PC-3 (cell line): ENCODE results near the gene PSMA3. TPM values are rescaled to one million over a fixed set of nuclear protein-coding genes. Genes with fewer than 3 reads are reported as not detected.

Experiments used
- ATAC-seq: fragments of 200-7000 bp; cut with Tn5 transposase; 2 replicates; pipeline ENCODE4 v1.9.1; 2020; ENCODE audit warnings: mild to moderate bottlenecking, moderate library complexity
- BruUV-seq: library from RNA; stranded (reverse); fragments of 400-500 nt; replicated peaks from 2 replicates; lab custom pipeline; 2021; lab: Mats Ljungman, UMichigan
- CTCF ChIA-PET: fragments of 300-600 bp; sonication (Branson Sonifier 250); formaldehyde crosslinking; loops from one replicate; lab custom pipeline; 2022; ENCODE audit warnings: antibody characterized with exemption; lab: Charles Lee
- POLR2A ChIA-PET: fragments of 300-600 bp; sonication (Branson Sonifier 250); formaldehyde crosslinking; loops from one replicate; lab custom pipeline; 2022; ENCODE audit warnings: antibody characterized with exemption; ENCODE audit not compliant: unreplicated experiment; lab: Charles Lee
- DNase-seq: peaks from one replicate; pipeline ENCODE4 v3.0.0-alpha.2; 2015
- H2AFZ ChIP-seq: fragments of 300-600 bp; sonication (generic); 2 replicates; pipeline ENCODE4 v1.6.0; 2016; ENCODE audit warnings: antibody characterized with exemption, low read length
- H3F3A ChIP-seq: fragments of 300-600 bp; sonication (generic); one replicate; pipeline ENCODE4 v1.6.0; 2017; ENCODE audit warnings: antibody characterized with exemption, low read length, control low read depth, mild to moderate bottlenecking; ENCODE audit not compliant: unreplicated experiment
- H3K27ac ChIP-seq: fragments of 300-600 bp; sonication (generic); 2 replicates; pipeline ENCODE4 v1.5.1; 2016; ENCODE audit warnings: mild to moderate bottlenecking, low read length
- H3K27me3 ChIP-seq: fragments of 300-600 bp; sonication (generic); 2 replicates; pipeline ENCODE4 v1.6.1; 2016; ENCODE audit warnings: low read length, mixed read lengths
- H3K36me3 ChIP-seq: fragments of 300-600 bp; sonication (generic); 2 replicates; pipeline ENCODE4 v1.6.1; 2016; ENCODE audit warnings: low read depth, mixed run types, low read length, mixed read lengths
- H3K4me1 ChIP-seq: fragments of 300-600 bp; sonication (generic); 2 replicates; pipeline ENCODE4 v1.5.1; 2016; ENCODE audit warnings: low read length; ENCODE audit not compliant: insufficient read depth
- H3K4me2 ChIP-seq: fragments of 300-600 bp; sonication (generic); 2 replicates; pipeline ENCODE4 v1.6.0; 2016; ENCODE audit warnings: low read length
- H3K4me3 ChIP-seq: fragments of 300-600 bp; sonication (generic); 2 replicates; pipeline ENCODE4 v1.5.1; 2016; ENCODE audit warnings: mild to moderate bottlenecking, low read length, mixed read lengths
- H3K79me2 ChIP-seq: fragments of 300-600 bp; sonication (generic); 2 replicates; pipeline ENCODE4 v1.6.1; 2017; ENCODE audit warnings: low read length, mixed read lengths
- H3K9ac ChIP-seq: fragments of 300-600 bp; sonication (generic); 2 replicates; pipeline ENCODE4 v1.6.0; 2016; ENCODE audit warnings: mild to moderate bottlenecking, low read length
- H3K9me2 ChIP-seq: fragments of 300-600 bp; sonication (generic); replicated peaks from 2 replicates; pipeline ENCODE4 v1.6.1; 2016; ENCODE audit warnings: mixed run types, low read length, mixed read lengths
- H3K9me3 ChIP-seq: fragments of 300-600 bp; sonication (generic); 2 replicates; pipeline ENCODE4 v1.6.1; 2016; ENCODE audit warnings: low read length, mixed read lengths
- H4K20me1 ChIP-seq: fragments of 300-600 bp; sonication (generic); 2 replicates; pipeline ENCODE4 v1.6.1; 2016; ENCODE audit warnings: low read length, mixed read lengths
- EZH2 ChIP-seq: fragments of 300-600 bp; sonication (generic); IDR thresholded peaks from one replicate; pipeline ENCODE4 v1.6.1; 2017; ENCODE audit warnings: antibody characterized with exemption, mild to moderate bottlenecking, low read length; ENCODE audit not compliant: unreplicated experiment
- EZH2phosphoT487 ChIP-seq: fragments of 300-600 bp; sonication (generic); IDR thresholded peaks from 2 replicates; pipeline ENCODE4 v1.6.1; 2018; ENCODE audit warnings: mild to moderate bottlenecking, antibody characterized with exemption, low read length, borderline replicate concordance
- intact Hi-C: fragments of 100-400 bp; cut with micrococcal nuclease; formaldehyde crosslinking; loops from 2 replicates; pipeline ENCODE4 v1.9.0; 2023
- total RNA-seq: library from RNA; depleted of rRNA; stranded (reverse); fragments of >200 nt; gene quantifications from 2 replicates; pipeline ENCODE4 v1.2.3, GENCODE V29; 2014
- TF ChIP-seq, protein P1 (sequence below): fragments of 300-600 bp; sonication (generic); conservative IDR thresholded peaks from 2 replicates; pipeline ENCODE4 v1.5.1; 2017; ENCODE audit warnings: antibody characterized with exemption, low read depth, mild to moderate bottlenecking, low read length

PSMA3 gene
- total RNA-seq, 1 experiment from 2014 or later: 669 TPM

DNA sequence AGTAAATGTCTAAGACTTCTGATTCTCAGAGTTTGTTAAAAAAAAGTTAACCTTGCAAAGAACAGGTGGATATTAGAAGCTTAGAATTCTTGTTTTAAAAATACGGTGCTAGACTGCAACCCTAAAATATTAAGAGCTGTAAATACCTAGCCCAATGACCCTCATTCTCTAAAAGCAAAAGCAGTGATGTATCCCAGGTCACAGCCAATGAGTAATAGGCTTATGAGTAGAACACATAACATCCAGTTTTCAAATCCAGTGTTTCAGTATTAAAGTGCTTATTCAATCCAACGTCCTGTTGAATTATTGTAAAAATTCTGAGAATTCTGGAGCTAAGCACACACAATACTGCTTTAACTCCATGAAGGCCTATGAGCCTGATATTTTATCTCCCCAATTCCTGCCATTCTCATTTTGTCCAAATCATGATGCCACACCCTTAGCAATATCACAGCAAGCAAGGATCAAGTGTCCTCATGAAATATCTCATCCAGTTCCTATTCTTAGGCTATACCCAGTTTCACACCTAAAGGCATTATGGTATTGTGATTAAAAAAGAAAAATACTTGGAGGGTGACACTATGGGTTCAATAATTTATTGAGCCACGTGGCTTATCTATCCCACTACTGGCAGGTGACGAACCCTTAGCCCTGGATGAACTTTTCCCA lies 38.4 kb downstream of the PSMA3 start:
- no peaks in the 10 kb centered on the region for H3K9me2 ChIP-seq
- CTCF ChIA-PET: interaction anchor here (0.7 kb wide), 1 partner anchor 1074 kb away, joined by 4 read pairs; no protein-coding TSS in a partner anchor
- H3K4me3 ChIP-seq: no peak overlapping the region
- H3K9me3 ChIP-seq: no peaks in the 10 kb centered on the region
- H3K4me1 ChIP-seq: no peaks in the 10 kb centered on the region
- POLR2A ChIA-PET: no interaction called here
- H3K36me3 ChIP-seq: peaks cover 91% of the 10 kb centered on the region
- no peak overlapping the region for H2AFZ ChIP-seq
- H3F3A ChIP-seq: no peaks in the 10 kb centered on the region
- TF ChIP-seq EZH2phosphoT487 (no peak), EZH2 (no peak)
- TF ChIP-seq, protein P1, sequence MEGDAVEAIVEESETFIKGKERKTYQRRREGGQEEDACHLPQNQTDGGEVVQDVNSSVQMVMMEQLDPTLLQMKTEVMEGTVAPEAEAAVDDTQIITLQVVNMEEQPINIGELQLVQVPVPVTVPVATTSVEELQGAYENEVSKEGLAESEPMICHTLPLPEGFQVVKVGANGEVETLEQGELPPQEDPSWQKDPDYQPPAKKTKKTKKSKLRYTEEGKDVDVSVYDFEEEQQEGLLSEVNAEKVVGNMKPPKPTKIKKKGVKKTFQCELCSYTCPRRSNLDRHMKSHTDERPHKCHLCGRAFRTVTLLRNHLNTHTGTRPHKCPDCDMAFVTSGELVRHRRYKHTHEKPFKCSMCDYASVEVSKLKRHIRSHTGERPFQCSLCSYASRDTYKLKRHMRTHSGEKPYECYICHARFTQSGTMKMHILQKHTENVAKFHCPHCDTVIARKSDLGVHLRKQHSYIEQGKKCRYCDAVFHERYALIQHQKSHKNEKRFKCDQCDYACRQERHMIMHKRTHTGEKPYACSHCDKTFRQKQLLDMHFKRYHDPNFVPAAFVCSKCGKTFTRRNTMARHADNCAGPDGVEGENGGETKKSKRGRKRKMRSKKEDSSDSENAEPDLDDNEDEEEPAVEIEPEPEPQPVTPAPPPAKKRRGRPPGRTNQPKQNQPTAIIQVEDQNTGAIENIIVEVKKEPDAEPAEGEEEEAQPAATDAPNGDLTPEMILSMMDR: no peak
- DNase-seq: no peak
- no peak overlapping the region for H3K4me2 ChIP-seq
- ATAC-seq: no peak
- no peak overlapping the region for H3K9ac ChIP-seq
- H3K27me3 ChIP-seq: no peaks in the 10 kb centered on the region
- intact Hi-C loops: no loop called here
- no peak overlapping the region for H3K27ac ChIP-seq
- peaks cover 54% of the 10 kb centered on the region for H4K20me1 ChIP-seq
- H3K79me2 ChIP-seq: peaks cover 97% of the 10 kb centered on the region
- BruUV-seq: no TSS peak

DNA sequence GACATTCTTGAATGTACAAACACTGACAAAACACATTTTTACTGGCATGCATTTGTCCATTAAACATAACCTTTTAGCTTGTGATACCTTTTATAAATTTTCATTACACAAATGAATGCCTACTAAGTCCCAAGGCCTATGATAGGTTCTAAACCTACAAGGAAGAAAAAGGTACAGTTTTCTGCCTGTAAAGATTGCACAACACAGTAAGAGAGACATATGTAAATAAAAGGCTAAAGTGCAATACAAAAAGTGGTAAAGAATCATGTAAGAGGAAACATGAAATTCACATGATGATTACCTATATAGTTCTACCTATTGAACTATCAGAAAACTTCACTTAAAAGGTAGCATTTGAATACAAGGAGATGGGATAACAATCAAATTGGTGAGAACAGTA lies 39.1 kb downstream of the PSMA3 start:
- no peak for DNase-seq
- no peak overlapping the region for H3K4me3 ChIP-seq
- no peak overlapping the region for H2AFZ ChIP-seq
- H3K9me3 ChIP-seq: no peaks in the 10 kb centered on the region
- H3K27me3 ChIP-seq: no peaks in the 10 kb centered on the region
- H3K27ac ChIP-seq: no peak overlapping the region
- peaks cover 91% of the 10 kb centered on the region for H3K36me3 ChIP-seq
- BruUV-seq: no TSS peak
- ChIA-PET CTCF (interaction anchor here (0.7 kb wide), 1 partner anchor 1075 kb away, joined by 4 read pairs; no protein-coding TSS in a partner anchor), POLR2A (no interaction called here)
- H3K79me2 ChIP-seq: peaks cover 97% of the 10 kb centered on the region
- TF ChIP-seq, protein P1: no peak
- TF ChIP-seq EZH2phosphoT487: no peak
- no peak for TF ChIP-seq EZH2
- H3K9ac ChIP-seq: no peak overlapping the region
- peaks cover 57% of the 10 kb centered on the region for H4K20me1 ChIP-seq
- H3K9me2 ChIP-seq: no peaks in the 10 kb centered on the region
- intact Hi-C loops: no loop called here
- no peak overlapping the region for H3K4me2 ChIP-seq
- ATAC-seq: no peak
- no peaks in the 10 kb centered on the region for H3K4me1 ChIP-seq
- no peaks in the 10 kb centered on the region for H3F3A ChIP-seq

DNA sequence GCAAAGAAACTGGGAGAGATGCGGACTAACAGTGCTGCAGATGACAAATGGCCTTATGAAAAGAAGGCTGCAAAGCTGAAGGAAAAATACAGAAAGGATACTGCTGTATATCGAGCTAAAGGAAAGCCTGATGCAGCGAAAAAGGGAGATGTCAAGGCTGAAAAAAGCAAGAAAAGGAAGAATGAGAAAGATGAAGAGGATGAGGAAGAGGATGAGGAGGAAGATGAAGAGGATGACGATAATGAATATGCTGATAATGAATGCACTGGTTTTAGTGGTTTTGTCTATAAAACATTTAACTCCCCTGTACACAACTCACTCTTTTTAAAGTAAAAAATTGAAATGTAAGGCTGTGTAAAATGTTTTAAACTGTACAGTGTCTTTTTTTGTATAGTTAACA lies 40.5 kb downstream of the PSMA3 start:
- Histone ChIP-seq H3K36me3 (peaks cover 94% of the 10 kb centered on the region), H3K27ac (no peak overlapping the region), H3K4me1 (no peaks in the 10 kb centered on the region), H3K9me2 (no peaks in the 10 kb centered on the region), H4K20me1 (peaks cover 62% of the 10 kb centered on the region), H3K9me3 (no peaks in the 10 kb centered on the region), H2AFZ (no peak overlapping the region), H3K9ac (no peak overlapping the region), H3K79me2 (peaks cover 97% of the 10 kb centered on the region), H3K27me3 (no peaks in the 10 kb centered on the region), H3K4me2 (no peak overlapping the region), H3K4me3 (no peak overlapping the region), H3F3A (no peaks in the 10 kb centered on the region)
- no TSS peak for BruUV-seq
- TF ChIP-seq EZH2phosphoT487 (no peak), EZH2 (no peak)
- TF ChIP-seq, protein P1: no peak
- CTCF ChIA-PET: no interaction called here
- intact Hi-C loops: no loop called here
- ATAC-seq (no peak), DNase-seq (no peak)
- POLR2A ChIA-PET: no interaction called here
